ENCODE results near the gene PCIF1.

PCIF1 gene

DNA sequence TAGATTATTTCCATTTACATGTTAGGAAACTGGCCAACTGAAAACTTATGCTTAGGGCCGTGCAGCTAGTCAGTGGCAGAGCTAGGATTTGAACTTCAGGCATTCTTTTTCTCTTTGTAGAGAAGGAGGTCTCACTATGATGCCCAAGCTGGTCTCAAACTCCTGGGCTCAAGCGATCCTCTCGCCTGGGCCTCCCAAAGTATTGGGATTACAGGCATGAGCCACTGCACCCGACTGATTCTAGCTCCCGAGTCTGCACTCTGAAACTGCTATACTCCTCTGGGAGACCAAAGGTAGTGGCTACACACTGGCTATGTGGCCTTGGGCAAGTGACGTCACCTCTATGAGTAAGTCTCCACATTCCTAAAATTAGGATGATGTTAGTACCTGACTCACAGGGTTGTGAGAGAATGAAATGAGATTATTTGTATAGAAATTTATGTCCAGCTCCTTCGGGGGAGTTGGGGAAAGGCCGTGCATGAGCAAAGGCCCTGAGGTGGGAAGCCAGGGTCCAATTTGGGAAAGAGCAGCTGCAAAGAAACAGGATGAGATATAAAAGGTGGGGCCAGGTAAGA, 28.9 kb upstream of the PCIF1 start:
- peak; percentile 87 for DNase-seq

DNA sequence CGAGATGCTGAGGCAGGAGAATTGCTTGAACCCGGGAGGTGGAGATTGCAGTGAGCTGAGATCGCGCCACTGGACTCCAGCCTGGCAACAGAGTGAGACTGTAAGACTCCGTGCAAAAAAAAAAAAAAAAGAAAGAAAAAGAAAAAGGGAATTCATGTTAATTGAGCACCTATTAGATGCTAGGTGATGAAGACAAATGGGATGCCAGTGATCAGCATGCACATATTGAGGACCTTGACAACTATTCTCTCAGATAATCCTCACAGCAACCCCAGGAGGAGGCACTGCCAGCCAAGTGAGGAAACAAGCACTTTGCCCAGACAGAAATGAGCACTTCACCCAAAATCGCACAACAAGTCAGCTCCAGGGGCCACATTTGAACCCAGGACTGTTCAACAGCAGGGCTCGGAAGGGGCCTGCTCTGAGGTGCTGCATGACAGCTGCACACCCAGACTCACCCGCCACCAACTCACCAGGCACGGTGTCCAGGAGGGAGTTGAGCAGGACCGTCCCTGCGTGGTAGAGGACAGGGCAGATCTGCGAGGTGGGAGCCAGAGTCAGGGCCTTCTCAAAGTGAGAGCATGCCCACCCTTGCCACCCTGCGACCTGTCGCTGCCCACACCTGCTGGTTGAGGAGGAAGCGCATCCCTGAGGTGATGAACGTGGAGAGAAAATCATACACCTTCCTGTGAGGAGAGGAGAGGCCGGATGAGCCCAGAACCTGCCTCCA, 27.1 kb upstream of the PCIF1 start:
- DNase-seq: no peak

- no peak for DNase-seq
Measured at GRCh38 chr20:45908084-45908483, 26.4 kb upstream of the PCIF1 start.

DNA sequence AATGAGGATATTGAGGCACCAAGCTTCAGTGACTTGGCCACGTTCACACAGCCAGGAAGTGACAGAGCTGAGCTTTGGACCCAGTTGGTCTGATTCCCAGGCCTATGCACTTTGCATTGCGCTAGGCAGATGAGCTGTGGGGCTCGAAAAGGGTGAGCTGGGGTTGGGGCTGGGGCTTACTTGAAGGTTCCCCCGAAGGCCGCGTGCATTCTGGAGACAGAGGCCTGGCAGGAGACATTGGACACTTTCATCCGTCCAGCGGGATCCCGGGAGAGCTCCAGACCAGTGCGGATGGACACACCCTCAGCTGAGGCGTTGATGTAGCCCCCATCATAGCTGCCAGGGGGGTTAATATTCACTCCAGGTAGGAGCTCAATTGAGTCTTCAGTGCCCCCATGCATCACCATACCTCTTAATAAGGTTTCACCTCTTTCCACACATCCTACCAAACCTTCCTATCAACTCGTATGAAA, 25.1 kb upstream of the PCIF1 start:
- no peak for DNase-seq

GRCh38 chr20:45909817-45910669, 24.4 kb upstream of the PCIF1 start:
- no peak for DNase-seq

- DNase-seq: peak; percentile 86
Measured at GRCh38 chr20:45910670-45911485, 23.6 kb upstream of the PCIF1 start.

DNA sequence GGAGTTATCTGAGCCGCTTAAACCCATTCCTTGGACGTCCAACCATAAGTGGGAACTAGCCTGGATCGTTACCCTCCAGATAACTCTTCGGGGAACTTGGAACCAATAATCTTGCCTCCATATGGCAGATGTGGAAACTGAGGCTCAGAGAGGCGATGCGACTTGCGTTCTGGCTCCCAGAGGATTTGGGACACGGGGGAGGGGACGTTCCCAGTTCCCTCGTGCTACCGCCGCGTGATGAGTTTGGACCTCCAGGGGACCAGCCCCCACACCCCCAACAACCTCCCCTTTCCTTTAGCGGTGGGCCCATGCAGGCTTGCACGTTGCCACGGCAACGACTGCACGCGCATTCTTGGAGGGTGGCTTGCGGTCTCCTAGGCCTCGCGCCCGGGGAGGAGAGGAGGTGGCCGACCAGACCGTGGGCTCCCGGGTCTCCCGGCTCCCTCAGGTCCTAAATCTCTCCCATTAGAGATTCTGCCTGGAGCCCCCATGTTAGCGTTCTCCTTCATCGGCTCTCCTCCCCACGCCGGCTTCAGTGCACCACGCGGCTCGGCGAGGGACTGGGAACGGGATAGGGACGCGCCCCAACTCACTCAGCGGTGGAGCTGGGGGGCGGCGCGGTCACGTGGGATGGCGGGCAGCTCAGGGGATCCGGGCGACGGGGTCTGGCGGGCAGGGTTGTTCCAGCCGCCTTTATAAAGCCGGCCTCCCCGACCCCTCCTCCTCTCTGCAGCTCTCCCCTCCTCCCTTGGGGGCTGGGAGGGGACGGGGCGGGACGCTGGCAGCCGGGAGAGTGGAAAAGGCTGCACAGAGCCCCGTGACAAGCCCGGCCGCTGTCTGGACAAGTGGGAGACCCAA, 22.8 kb upstream of the PCIF1 start, which contains the start of gene PLTP:
PLTP (minus strand) TSS at position 670 of the 858 bp plus-strand sequence. CDS start 703 bp downstream, outside the sequence.
- no peak for DNase-seq

DNA sequence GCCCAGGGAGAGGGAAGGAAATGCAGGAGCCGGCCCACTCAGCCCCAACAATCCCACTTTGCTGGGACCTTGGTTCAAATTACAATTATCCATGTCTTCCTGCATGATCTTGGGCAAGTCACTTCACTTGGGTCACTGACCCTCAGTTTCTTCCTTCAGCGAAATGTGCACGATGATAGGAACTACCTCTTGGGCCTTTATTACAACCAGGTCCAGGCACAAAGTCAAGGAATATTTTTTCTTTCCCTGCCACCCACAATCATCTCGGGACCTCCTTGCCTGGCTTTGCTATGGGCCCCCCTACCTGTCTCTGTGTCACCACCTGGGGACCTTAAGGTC, 22.2 kb upstream of the PCIF1 start:
- no peak for DNase-seq

GRCh38 chr20:45913116-45913515, 21.4 kb upstream of the PCIF1 start:
- no peak for DNase-seq

- DNase-seq: no peak
Measured at GRCh38 chr20:45917790-45918141, 16.7 kb upstream of the PCIF1 start.

GRCh38 chr20:45918182-45918737, 16.2 kb upstream of the PCIF1 start:
- DNase-seq: no peak

DNA sequence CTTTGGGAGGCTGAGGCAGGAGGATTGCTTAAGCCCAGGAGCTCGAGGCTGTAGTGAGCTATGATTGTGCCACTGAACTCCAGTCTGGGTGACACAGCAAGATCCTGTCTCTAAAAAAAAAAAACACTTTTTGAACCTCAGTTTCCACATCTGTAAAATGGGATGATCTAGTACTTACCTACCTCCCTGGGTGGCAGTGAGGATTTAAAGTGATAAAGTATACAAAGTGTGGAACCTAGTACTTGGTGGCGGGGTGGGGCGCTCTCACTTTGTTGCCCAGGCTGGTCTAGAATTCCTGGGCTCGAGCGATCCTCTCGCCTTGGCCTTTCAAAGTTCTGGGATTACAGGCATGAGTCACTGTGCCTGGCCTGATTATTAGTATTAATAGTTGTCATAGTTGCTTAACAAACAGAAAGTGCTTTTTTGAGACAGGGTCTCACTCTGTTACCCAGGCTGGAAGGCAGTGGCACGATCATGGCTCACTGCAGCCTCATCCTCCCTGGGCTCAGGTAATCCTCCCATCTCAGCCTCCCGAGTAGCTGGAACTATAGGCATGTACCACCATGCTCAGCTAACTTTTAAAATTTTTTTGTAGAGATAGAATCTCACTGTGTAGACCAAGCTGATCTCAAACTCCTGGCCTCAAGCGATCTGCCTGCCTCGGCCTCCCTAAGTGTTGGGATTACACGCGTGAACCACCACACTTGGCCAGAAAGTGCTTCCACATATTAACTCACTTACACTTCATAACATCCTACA, 15.5 kb upstream of the PCIF1 start:
- no peak for DNase-seq

DNA sequence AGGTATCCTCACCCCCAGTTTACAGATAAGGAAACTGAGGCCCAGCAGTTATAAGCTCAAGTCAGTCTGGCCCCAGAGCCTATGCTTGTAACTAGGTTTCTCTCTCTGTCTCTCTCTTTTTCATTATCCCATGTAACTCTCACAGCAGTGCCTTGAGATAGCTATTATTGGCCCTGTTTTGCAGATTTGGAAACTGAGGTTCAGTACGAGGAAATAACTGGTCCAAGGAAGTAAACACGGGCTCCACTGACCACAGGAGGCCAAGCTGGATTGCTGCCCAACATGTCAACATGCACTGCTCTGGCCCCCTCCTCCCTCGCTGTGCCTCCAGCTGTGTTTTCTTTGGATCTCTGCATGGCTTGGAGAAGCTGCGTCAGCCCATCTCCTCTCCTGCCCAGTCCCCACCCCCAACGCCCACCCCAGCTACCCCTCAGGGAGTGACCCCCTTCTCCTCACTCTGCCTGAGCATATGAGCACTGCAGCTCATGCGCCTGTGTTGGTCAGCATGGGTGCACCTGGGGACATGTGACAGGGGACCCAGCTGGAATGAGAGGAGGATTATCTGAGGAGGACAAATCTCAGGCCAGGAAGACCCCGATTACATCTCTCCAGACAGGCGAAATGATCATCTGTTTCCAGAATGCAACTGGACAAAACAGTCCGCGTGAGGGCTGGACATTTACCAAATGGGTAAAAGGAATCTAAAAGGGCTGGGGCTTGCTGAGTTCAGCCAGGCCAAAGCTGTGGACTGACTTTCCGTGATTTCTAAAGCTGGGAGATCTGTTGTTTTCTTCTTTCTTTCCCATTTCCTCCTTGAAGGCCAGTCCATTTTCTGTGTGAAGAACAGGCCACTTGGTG, 14.7 kb upstream of the PCIF1 start:
- DNase-seq: no peak

- DNase-seq: no peak
Measured at GRCh38 chr20:45920462-45921336, 13.8 kb upstream of the PCIF1 start.

DNA sequence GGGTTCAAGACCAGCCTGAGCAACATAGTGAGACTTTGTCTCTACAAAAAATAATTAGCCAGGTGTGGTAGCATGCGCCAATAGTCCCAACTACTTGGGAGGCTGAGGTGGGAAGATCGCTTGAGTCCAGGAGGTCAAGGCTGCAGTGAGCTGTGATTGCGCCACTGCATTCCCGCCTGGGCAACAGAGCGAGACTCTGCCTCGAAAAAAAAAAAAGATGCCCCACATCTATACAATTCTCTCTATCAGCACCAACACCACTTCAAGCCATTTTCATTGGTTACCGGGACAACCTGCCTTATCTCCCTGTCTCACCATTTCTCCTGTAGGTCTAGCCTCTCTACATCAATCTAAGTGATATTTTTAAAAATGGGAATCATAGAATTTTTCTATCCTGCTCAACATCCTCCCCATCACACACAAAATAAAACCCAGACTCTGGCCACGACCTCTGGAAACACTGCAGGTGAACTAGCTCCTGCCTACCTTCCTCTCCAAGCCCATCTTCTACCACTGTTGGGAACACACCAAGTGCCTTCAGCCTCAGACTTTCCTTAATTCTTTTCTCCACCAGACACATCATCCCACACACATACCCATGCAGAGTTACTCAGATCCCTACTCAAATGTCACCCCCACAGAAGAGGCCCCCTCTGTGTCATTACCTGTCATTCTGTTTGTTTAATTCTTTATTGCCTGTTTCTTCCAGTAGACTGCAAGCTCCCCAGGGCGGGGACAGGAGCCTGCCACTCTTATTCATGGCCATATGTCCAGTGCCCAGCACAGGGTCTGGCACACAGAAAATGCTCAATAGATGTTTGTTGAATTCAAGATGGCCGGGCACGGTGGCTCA, 12.9 kb upstream of the PCIF1 start:
- DNase-seq: no peak

DNA sequence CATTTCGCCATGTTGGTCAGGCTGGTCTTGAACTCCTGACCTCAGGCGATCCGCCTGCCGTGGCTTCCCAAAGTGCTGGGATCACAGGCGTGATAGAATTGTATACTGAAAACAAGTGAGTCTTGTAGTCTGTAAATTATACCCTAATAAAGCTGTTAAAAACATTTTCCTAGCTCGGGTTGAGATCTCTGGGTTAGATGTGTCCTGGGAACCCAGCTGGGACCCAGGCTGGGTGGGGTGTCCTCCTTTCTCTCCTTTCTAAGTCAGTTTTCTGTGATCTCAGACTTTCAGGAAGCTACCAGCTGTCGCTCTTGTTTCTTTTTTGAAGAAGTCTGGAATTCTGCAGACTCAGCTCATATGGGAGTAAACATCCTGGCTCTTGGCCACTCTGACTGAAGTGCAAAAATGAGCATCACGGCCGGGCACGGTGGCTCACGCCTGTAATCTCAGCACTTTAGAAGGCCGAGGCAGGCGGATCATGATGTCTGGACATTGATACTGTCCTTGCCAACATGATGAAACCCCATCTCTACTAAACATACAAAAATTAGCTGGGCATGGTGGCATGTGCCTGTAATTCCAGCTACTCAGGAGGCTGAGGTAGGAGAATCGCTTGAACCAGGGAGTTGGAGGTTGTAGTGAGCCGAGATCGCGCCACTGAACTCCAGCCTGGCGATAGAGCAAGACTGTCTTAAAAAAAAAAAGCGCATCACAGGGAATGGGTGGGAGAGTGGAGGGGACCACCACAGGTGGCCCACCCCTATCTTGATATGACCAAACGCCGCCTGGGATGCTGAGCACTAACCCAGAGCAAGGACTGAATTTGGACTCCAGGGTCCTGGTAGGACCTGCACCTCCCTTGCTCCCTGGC, 9.9 kb upstream of the PCIF1 start:
- DNase-seq: no peak
